Measurements from ENCODE around the gene IKZF5.
A peak's percentile ranks its signal among the peaks of the same experiment; 100 is the strongest.

IKZF5 gene

GRCh38 chr10:122988501-122988900, 20.1 kb downstream of the IKZF5 start:
- TF ChIP-seq CTCF (IDR thresholded peaks at IDR 0.05; ENCODE audit: extremely low read depth, insufficient read depth, missing control alignments), result no peak
- no peak for DNase-seq (ENCODE audit: low spot score)
- in situ Hi-C loops (cut with MboI; ENCODE audit: low pct_unique_long_range_greater_than_20kb, low sequenced_read_pairs, unreplicated experiment), result no loop called here

- in situ Hi-C loops (cut with MboI; ENCODE audit: low pct_unique_long_range_greater_than_20kb, low sequenced_read_pairs, unreplicated experiment), result no loop called here
- no peak for DNase-seq (ENCODE audit: low spot score)
- no peak for TF ChIP-seq CTCF (IDR thresholded peaks at IDR 0.05; ENCODE audit: extremely low read depth, insufficient read depth, missing control alignments)
These were observed 22.3 kb downstream of the IKZF5 start for GRCh38 chr10:122986335-122986734.

- TF ChIP-seq CTCF (IDR thresholded peaks at IDR 0.05; ENCODE audit: extremely low read depth, insufficient read depth, missing control alignments), result no peak
- no peak for DNase-seq (ENCODE audit: low spot score)
- in situ Hi-C loops (cut with MboI; ENCODE audit: low pct_unique_long_range_greater_than_20kb, low sequenced_read_pairs, unreplicated experiment), result no loop called here
These were observed 23.9 kb downstream of the IKZF5 start for GRCh38 chr10:122984708-122985107.

- DNase-seq (ENCODE audit: low spot score), result no peak
- in situ Hi-C loops (cut with MboI; ENCODE audit: low pct_unique_long_range_greater_than_20kb, low sequenced_read_pairs, unreplicated experiment), result no loop called here
- no peak for TF ChIP-seq CTCF (IDR thresholded peaks at IDR 0.05; ENCODE audit: extremely low read depth, insufficient read depth, missing control alignments)
These were observed 24.7 kb downstream of the IKZF5 start for GRCh38 chr10:122983898-122984297.

DNA sequence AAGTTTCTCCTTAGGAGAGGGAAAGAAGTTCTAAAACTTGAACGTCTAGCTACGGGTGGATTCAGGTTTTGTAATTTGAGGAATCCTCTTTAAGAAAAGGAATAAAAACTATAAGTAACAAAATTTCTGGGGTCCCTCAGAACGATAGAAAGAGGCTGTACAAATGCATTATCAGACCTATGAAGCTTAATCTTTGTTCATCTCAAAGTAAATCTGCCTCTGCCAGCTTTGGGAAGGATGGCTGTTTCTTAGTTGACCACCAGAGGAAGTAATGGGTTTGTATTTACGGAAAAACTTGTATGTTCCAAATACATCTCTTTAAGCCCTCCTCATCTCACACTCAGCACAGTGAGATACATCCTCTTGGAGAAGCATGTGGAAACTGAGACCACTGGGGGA, 27.5 kb downstream of the IKZF5 start:
- TF ChIP-seq CTCF (IDR thresholded peaks at IDR 0.05; ENCODE audit: extremely low read depth, insufficient read depth, missing control alignments), result peak; percentile 35
- in situ Hi-C loops (cut with MboI; ENCODE audit: low pct_unique_long_range_greater_than_20kb, low sequenced_read_pairs, unreplicated experiment), result no loop called here
- peak; percentile 40 for DNase-seq (ENCODE audit: low spot score)

GRCh38 chr10:122980209-122981065, 28.2 kb downstream of the IKZF5 start, which contains the start of gene PSTK:
Gene PSTK, plus strand, starts transcription at chr10:122980401. Its CDS starts 79 bp downstream, at chr10:122980480.
- in situ Hi-C loops (cut with MboI; ENCODE audit: low pct_unique_long_range_greater_than_20kb, low sequenced_read_pairs, unreplicated experiment), result no loop called here
- peak; percentile 97 for DNase-seq (ENCODE audit: low spot score)
- TF ChIP-seq CTCF (IDR thresholded peaks at IDR 0.05; ENCODE audit: extremely low read depth, insufficient read depth, missing control alignments), result peak; percentile 89
